Smooth muscle cell (in vitro differentiated cells): ENCODE data around the gene CPNE6. TPM values are rescaled to one million over a fixed set of nuclear protein-coding genes. Genes with fewer than 3 reads are reported as not detected.
"Not testable (repeated sequence)": the region's sequence is repeated elsewhere in the genome, so short reads cannot be mapped to it uniquely, and the experiment has no call there.

ENCODE experiments used
- DNase-seq: peaks from one replicate; lab custom pipeline; 2025; ENCODE audit not compliant: unreplicated experiment; lab: John Stamatoyannopoulos, UW
- H2AFZ ChIP-seq: fragments of 200-600 bp; sonication (generic); 2 replicates; pipeline ENCODE4 v1.6.0; 2016; ENCODE audit warnings: antibody characterized with exemption, low read depth, mild to moderate bottlenecking
- H3F3A ChIP-seq: fragments of 200-600 bp; sonication (generic); 2 replicates; pipeline ENCODE4 v1.6.0; 2017; ENCODE audit warnings: antibody characterized with exemption, low read depth
- H3K27ac ChIP-seq: fragments of 200-600 bp; sonication (generic); 2 replicates; pipeline ENCODE4 v1.5.1; 2016; ENCODE audit warnings: low read depth, mild to moderate bottlenecking
- H3K27me3 ChIP-seq: fragments of 200-600 bp; sonication (generic); 2 replicates; pipeline ENCODE4 v1.6.1; 2016; ENCODE audit warnings: low read depth, mild to moderate bottlenecking
- H3K36me3 ChIP-seq: fragments of 200-600 bp; sonication (generic); 2 replicates; pipeline ENCODE4 v1.5.1; 2016; ENCODE audit warnings: low read depth
- H3K4me1 ChIP-seq: fragments of 200-600 bp; sonication (generic); 2 replicates; pipeline ENCODE4 v1.5.1; 2016; ENCODE audit warnings: low read depth
- H3K4me2 ChIP-seq: fragments of 200-600 bp; sonication (generic); 2 replicates; pipeline ENCODE4 v1.6.0; 2016; ENCODE audit warnings: mild to moderate bottlenecking
- H3K4me3 ChIP-seq: fragments of 200-600 bp; sonication (generic); 2 replicates; pipeline ENCODE4 v1.5.1; 2016; ENCODE audit warnings: mild to moderate bottlenecking
- H3K79me2 ChIP-seq: fragments of 200-600 bp; sonication (generic); 2 replicates; pipeline ENCODE4 v1.6.0; 2016; ENCODE audit warnings: low read depth, mild to moderate bottlenecking
- H3K9ac ChIP-seq: fragments of 200-600 bp; sonication (generic); 2 replicates; pipeline ENCODE4 v1.6.0; 2016; ENCODE audit warnings: low read depth
- H3K9me3 ChIP-seq: fragments of 200-600 bp; sonication (generic); replicated peaks from 2 replicates; pipeline ENCODE4 v1.5.1; 2016; ENCODE audit warnings: low read depth
- H4K20me1 ChIP-seq: fragments of 200-600 bp; sonication (generic); 2 replicates; pipeline ENCODE4 v1.6.0; 2016; ENCODE audit warnings: low read depth
- CTCF ChIP-seq: fragments of 200-600 bp; sonication (generic); IDR thresholded peaks from 2 replicates; pipeline ENCODE4 v1.5.1; 2017; ENCODE audit warnings: borderline replicate concordance, mild to moderate bottlenecking, antibody characterized with exemption; ENCODE audit not compliant: insufficient read depth, poor library complexity, severe bottlenecking
- WGBS: methylation state at CpG from one replicate; pipeline ENCODE4 v1.1.7; 2016; ENCODE audit warnings: low lambda C conversion rate; 5-methylcytosine and 5-hydroxymethylcytosine counted together
- polyA plus RNA-seq: library from polyadenylated mRNA; unstranded; fragments of >200 nt; fragmentation: Nextera tagmentation; extraction: Ambion mirVana; gene quantifications from 2 replicates; pipeline ENCODE4 v1.2.1, GENCODE V29; 2016
- total RNA-seq: library from RNA; depleted of rRNA; stranded (reverse); fragments of >200 nt; gene quantifications from 2 replicates; pipeline ENCODE4 v1.2.3, GENCODE V29; 2014

Gene CPNE6
- total and polyA plus RNA-seq, 2 experiments from 2014 or later, result not detected

- no peaks in the 10 kb centered on the region for H3K79me2 ChIP-seq
- no peak overlapping the region for H3K27ac ChIP-seq
- no peak overlapping the region for H3K4me2 ChIP-seq
- WGBS, result 53% methylated on average over 2 of the region's 2 CpGs
- no peak for TF ChIP-seq CTCF
- no peaks in the 10 kb centered on the region for H3K4me1 ChIP-seq
- no peaks in the 10 kb centered on the region for H4K20me1 ChIP-seq
- no peaks in the 10 kb centered on the region for H3K9me3 ChIP-seq
- DNase-seq, result no peak
- H2AFZ ChIP-seq, result no peak overlapping the region
- H3K4me3 ChIP-seq, result no peak overlapping the region
- no peaks in the 10 kb centered on the region for H3K27me3 ChIP-seq
- H3F3A ChIP-seq, result no peaks in the 10 kb centered on the region
- no peak overlapping the region for H3K9ac ChIP-seq
- no peaks in the 10 kb centered on the region for H3K36me3 ChIP-seq
These were observed 30.7 kb upstream of the CPNE6 start for GRCh38 chr14:24040692-24041091.

- DNase-seq, result no peak
- 71% methylated on average over 5 of the region's 5 CpGs for WGBS
These were observed 28.6 kb upstream of the CPNE6 start for GRCh38 chr14:24042746-24043145.

GRCh38 chr14:24049002-24049401 is 22.4 kb upstream of the CPNE6 start:
- not testable (repeated sequence) for H3K4me1 ChIP-seq, H2AFZ ChIP-seq, H3K9ac ChIP-seq, H3K4me2 ChIP-seq, H4K20me1 ChIP-seq, H3K27ac ChIP-seq, H3K9me3 ChIP-seq, H3K36me3 ChIP-seq, H3F3A ChIP-seq, H3K4me3 ChIP-seq, H3K79me2 ChIP-seq, DNase-seq
- peaks cover 19% of the 10 kb centered on the region for H3K27me3 ChIP-seq
- WGBS, result 100% methylated on average over 2 of the region's 2 CpGs

More at GRCh38 chr14:24042746-24043145, 28.6 kb upstream of the CPNE6 start:
- Histone ChIP-seq H3K4me1 (no peaks in the 10 kb centered on the region), H4K20me1 (no peaks in the 10 kb centered on the region), H2AFZ (no peak overlapping the region), H3K79me2 (no peaks in the 10 kb centered on the region), H3K27me3 (no peaks in the 10 kb centered on the region), H3K4me2 (no peak overlapping the region), H3K27ac (no peak overlapping the region), H3K9ac (no peak overlapping the region), H3K9me3 (no peaks in the 10 kb centered on the region), H3K36me3 (no peaks in the 10 kb centered on the region), H3F3A (no peaks in the 10 kb centered on the region), H3K4me3 (no peak overlapping the region)
- no peak for TF ChIP-seq CTCF

- H3K4me2 ChIP-seq, H3K27ac ChIP-seq, H3K4me3 ChIP-seq, H4K20me1 ChIP-seq, H3K4me1 ChIP-seq, H3K9me3 ChIP-seq, H3K9ac ChIP-seq, H2AFZ ChIP-seq, H3K36me3 ChIP-seq, H3K79me2 ChIP-seq, DNase-seq, H3F3A ChIP-seq: not testable (repeated sequence)
- H3K27me3 ChIP-seq, result peaks cover 21% of the 10 kb centered on the region
- WGBS, result 79% methylated on average over 8 of the region's 8 CpGs
These were observed 20.6 kb upstream of the CPNE6 start for GRCh38 chr14:24050753-24051152.
